Hematopoietic multipotent progenitor cell treated with erythropoietin and hydrocortisone succinate and interleukin-3 and kit ligand, for 17 days (in vitro differentiated cells): ENCODE data around the gene CDH13.

Source experiments
- DNase-seq: peaks from one replicate; pipeline ENCODE4 v3.0.0-alpha.2; 2015; ENCODE audit warnings: low spot score

The CDH13 gene

DNA sequence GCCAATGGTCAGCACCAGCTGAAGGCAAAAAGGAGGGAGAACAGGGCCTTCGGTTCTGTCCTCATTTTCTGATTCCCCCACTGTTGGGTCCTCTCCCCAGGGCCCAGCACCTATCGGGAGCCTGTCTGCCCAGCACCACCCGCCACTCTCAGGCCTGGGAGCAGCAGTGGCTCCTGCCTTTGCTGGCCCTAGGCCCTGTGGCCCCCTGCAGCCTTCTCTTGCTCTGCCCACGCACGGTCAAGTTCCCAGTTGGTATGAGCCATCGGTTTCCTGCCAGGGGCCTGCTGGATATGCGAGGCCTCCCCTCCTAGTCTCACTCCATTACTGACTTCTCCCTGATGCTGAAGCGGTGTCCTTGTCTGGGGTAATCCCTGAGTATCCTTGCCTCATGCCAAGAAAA lies 1218.5 kb downstream of the CDH13 start:
- DNase-seq = no peak

DNA sequence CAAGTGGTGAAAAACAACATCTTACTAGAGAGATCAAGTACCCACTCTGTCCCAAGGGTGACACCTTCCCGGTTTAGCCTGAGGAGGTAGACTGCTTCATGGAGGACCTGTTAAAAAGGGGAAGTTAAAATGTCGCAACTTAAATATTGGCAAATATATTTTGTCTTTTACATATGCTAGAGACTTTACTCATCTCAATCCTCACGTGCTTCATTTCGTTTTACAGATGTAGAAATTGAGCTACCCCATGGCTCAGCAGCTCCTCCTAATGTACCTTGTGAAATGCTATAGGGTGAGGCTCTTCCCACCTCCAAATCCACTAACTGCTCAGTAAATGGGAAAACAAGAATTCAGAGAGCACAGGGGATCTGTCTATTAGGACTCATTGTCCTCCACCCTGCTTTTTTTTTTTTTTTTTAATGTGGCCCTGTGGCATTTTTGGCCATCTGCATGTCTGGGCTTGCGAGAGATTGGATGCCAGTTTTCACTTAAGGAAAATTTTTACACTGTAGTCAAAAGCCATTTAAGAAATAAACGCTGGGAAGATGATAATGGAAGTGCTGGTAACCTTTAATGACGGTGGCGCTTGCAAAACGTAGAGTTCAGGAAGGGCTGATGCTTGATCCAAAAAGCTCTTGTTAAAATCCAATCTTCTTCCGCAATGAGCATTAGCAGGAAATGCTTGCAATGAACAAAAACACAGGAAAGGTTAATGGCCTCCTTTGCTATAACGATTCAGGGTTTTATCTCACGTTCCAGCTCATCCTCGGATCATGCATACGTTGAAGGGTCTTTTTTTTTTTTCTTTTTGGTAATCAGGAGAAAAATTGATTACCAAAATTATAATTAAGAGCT lies 1220.8 kb downstream of the CDH13 start:
- no peak for DNase-seq

- DNase-seq = no peak
Measured at GRCh38 chr16:83849421-83849820, 1222.7 kb downstream of the CDH13 start.
